Osteoblast (primary cell): ENCODE data around the gene ZNF599. TPM values are rescaled to one million over a fixed set of nuclear protein-coding genes. Genes with fewer than 3 reads are reported as not detected.
A peak's percentile ranks its signal among the peaks of the same experiment; 100 is the strongest.

Experiments
- DNase-seq: peaks from one replicate; pipeline ENCODE4 v3.0.0; 2011; ENCODE audit warnings: low spot score, mixed read lengths; ENCODE audit not compliant: insufficient read length; ENCODE audit errors: missing footprints
- H2AFZ ChIP-seq: 2 replicates; pipeline ENCODE4 v1.6.0; 2011; ENCODE audit warnings: mild to moderate bottlenecking, low read length
- H3K27ac ChIP-seq: 2 replicates; pipeline ENCODE4 v1.5.1; 2011; ENCODE audit warnings: mild to moderate bottlenecking, low read depth, low read length, moderate library complexity
- H3K27me3 ChIP-seq: 2 replicates; pipeline ENCODE4 v1.6.0; 2012; ENCODE audit warnings: mild to moderate bottlenecking, control low read depth, inconsistent platforms, low read length, moderate library complexity; ENCODE audit not compliant: insufficient read depth
- H3K36me3 ChIP-seq: 2 replicates; pipeline ENCODE4 v1.5.1; 2011; ENCODE audit warnings: mild to moderate bottlenecking, low read length, control low read depth, moderate library complexity; ENCODE audit not compliant: insufficient read depth
- H3K4me1 ChIP-seq: 2 replicates; pipeline ENCODE4 v1.5.1; 2011; ENCODE audit warnings: mild to moderate bottlenecking, low read length, control low read depth, moderate library complexity; ENCODE audit not compliant: insufficient read depth
- H3K4me2 ChIP-seq: 2 replicates; pipeline ENCODE4 v1.6.0; 2011; ENCODE audit warnings: mild to moderate bottlenecking, low read length; ENCODE audit not compliant: insufficient read depth
- H3K4me3 ChIP-seq: fragments of 200-600 bp; sonication (generic); 3 replicates; pipeline ENCODE4 v1.5.1; 2012; ENCODE audit warnings: mild to moderate bottlenecking, low read length, inconsistent platforms; ENCODE audit not compliant: insufficient read depth
- H3K79me2 ChIP-seq: 2 replicates; pipeline ENCODE4 v1.6.0; 2012; ENCODE audit warnings: mild to moderate bottlenecking, low read length, control low read depth, inconsistent platforms; ENCODE audit not compliant: insufficient read depth
- H3K9me3 ChIP-seq: 2 replicates; pipeline ENCODE4 v1.5.1; 2011; ENCODE audit warnings: low read depth, low read length, control low read depth
- H4K20me1 ChIP-seq: 2 replicates; pipeline ENCODE4 v1.6.0; 2012; ENCODE audit warnings: mild to moderate bottlenecking, low read length, control low read depth; ENCODE audit not compliant: insufficient read depth
- total RNA-seq: library from RNA; depleted of rRNA; stranded (reverse); fragments of >200 nt; gene quantifications from 2 replicates; pipeline ENCODE4 v1.2.3, GENCODE V29; 2012
- TF ChIP-seq, protein P1 (sequence below): IDR thresholded peaks from 2 replicates; pipeline ENCODE4 v1.5.1; 2011; ENCODE audit warnings: mild to moderate bottlenecking, low read depth, low read length, moderate library complexity; ENCODE audit errors: extremely low read depth

ZNF599 gene
- total RNA-seq, 1 donor = 8.0 TPM

DNA sequence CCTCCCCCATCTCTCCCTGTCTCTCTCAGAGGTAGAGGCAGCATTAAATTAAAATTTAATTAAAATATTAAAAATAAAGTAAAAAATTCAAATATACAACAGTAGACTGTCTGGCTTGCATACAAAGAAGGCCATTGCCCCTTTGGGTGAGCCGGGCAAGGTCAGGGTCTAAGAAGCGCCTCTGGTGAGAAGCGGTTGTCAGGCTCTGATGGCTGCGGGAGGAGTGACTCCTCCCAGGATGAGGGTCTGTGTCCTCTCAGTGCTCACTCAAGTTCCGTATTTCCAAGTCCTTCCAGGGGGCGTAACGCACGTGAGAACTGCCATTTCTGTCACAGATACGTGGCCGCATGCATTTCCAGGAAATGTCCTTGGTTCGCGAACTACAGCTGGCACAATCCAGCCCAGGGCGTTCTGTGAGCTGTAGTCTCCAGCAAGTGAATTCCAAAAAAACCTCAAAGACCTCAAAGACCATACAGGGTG, 39.7 kb downstream of the ZNF599 start:
- peak overlapping the region; percentile 96 for H3K27ac ChIP-seq
- peaks cover 7% of the 10 kb centered on the region for H3K79me2 ChIP-seq
- H3K36me3 ChIP-seq = peaks cover 21% of the 10 kb centered on the region
- peak overlapping the region; percentile 93 for H3K4me3 ChIP-seq
- peak overlapping the region; percentile 97 for H2AFZ ChIP-seq
- H4K20me1 ChIP-seq = no peaks in the 10 kb centered on the region
- peak overlapping the region; percentile 97 for H3K4me2 ChIP-seq
- TF ChIP-seq, protein P1, sequence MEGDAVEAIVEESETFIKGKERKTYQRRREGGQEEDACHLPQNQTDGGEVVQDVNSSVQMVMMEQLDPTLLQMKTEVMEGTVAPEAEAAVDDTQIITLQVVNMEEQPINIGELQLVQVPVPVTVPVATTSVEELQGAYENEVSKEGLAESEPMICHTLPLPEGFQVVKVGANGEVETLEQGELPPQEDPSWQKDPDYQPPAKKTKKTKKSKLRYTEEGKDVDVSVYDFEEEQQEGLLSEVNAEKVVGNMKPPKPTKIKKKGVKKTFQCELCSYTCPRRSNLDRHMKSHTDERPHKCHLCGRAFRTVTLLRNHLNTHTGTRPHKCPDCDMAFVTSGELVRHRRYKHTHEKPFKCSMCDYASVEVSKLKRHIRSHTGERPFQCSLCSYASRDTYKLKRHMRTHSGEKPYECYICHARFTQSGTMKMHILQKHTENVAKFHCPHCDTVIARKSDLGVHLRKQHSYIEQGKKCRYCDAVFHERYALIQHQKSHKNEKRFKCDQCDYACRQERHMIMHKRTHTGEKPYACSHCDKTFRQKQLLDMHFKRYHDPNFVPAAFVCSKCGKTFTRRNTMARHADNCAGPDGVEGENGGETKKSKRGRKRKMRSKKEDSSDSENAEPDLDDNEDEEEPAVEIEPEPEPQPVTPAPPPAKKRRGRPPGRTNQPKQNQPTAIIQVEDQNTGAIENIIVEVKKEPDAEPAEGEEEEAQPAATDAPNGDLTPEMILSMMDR = no peak
- H3K4me1 ChIP-seq = peaks cover 13% of the 10 kb centered on the region
- no peaks in the 10 kb centered on the region for H3K9me3 ChIP-seq
- no peaks in the 10 kb centered on the region for H3K27me3 ChIP-seq
- peak; percentile 86 for DNase-seq

DNA sequence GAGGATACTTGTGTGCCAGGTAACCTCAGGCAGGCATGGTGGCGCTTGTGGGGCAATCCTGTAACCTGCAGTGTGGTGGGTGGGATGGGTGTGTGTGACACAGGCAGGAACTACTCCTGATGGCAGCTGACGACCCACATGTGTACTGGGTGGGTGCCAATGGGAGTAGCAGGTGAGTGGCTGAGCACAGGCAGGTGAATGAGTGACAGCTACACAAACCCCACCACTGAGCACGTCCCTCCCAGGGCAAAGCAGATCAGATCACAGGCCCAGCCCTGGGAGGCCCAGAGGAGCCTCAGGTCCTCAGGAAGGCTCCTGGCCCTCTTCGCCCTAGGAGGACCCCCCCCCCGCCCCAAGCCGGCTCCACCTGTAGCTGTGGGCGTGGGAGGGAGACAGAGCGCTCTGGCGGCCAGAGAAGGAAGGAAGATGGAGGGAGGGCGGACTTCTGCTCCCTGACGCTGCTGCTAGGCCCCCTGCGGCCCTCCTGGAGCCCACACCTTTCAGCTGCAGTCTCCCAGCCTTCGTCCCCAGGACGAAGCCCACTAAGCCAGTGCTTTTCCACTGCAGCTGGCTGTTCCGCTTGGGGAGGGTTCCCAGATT, 40.3 kb downstream of the ZNF599 start:
- H3K4me1 ChIP-seq = peaks cover 13% of the 10 kb centered on the region
- no peaks in the 10 kb centered on the region for H3K27me3 ChIP-seq
- TF ChIP-seq, protein P1 = no peak
- H3K4me3 ChIP-seq = peak overlapping the region; percentile 93
- no peaks in the 10 kb centered on the region for H4K20me1 ChIP-seq
- H3K9me3 ChIP-seq = no peaks in the 10 kb centered on the region
- H3K79me2 ChIP-seq = peaks cover 7% of the 10 kb centered on the region
- H3K36me3 ChIP-seq = peaks cover 15% of the 10 kb centered on the region
- peak overlapping the region; percentile 96 for H3K27ac ChIP-seq
- DNase-seq = peak; percentile 48
- peak overlapping the region; percentile 97 for H3K4me2 ChIP-seq
- H2AFZ ChIP-seq = no peak overlapping the region

DNA sequence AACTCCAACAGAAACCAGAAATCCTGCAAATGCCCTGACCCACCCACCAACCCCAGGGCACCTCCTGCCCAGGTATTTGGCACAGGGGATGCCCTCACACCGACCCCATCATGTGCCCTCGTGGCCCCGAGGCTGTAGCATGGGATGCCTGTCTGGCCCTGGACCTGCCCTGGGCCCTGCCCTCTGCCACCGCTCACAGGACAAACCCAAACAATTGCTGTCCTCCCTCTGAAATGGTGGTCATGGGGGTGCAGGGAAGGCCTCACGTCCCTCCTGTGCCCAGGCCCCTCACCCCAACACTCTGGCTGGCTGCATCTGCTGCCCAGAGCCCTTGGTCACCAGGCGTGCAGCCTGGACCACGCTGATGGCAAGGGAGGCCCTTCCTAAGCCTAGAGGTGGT, 41.1 kb downstream of the ZNF599 start:
- no peaks in the 10 kb centered on the region for H4K20me1 ChIP-seq
- no peaks in the 10 kb centered on the region for H3K27me3 ChIP-seq
- H3K9me3 ChIP-seq = no peaks in the 10 kb centered on the region
- peaks cover 7% of the 10 kb centered on the region for H3K79me2 ChIP-seq
- no peak overlapping the region for H3K27ac ChIP-seq
- H2AFZ ChIP-seq = no peak overlapping the region
- H3K4me3 ChIP-seq = no peak overlapping the region
- TF ChIP-seq, protein P1 = no peak
- peaks cover 10% of the 10 kb centered on the region for H3K36me3 ChIP-seq
- H3K4me2 ChIP-seq = no peak overlapping the region
- H3K4me1 ChIP-seq = peaks cover 13% of the 10 kb centered on the region
- DNase-seq = no peak

DNA sequence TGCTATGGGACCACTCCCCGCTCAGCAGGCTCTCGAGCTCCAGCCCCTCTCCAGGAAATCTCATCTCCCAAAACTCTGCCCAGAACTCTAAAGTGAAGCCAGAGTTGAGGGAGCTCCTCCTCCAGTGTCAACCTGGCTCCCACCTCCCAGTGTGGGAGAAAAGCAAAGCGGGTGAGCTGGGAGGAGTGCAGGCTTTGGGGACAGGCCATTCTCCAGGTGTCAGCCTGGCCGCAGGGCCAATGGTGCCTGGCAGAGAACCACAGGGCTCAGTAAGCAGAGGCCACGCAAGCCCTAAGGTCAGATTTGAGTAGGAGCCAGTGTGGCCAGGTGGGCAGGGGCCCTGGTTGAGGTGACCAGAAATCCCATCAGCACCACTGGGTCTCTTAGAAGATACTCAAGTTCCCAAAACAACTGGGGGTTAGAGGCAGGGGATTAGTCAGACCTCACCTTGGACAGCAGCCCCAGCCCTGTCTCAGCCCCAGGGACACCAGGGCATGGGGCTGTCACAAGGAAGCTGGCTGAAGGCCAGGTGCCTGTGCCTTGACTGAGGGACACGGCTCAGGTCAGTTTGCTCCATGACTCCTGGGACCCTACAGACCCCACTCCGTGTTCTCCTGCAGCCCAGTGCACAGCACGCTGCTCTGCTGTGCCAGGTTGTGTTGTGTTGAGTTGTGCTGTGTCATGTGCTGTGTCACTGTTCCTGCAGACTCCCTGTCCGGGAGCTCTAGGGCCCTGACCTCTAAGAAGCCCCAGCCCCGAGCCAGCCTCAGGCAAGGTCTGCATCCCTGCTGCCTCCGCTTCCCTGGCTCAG, 41.8 kb downstream of the ZNF599 start:
- Histone ChIP-seq H3K9me3 (no peaks in the 10 kb centered on the region), H3K79me2 (peaks cover 7% of the 10 kb centered on the region), H3K27me3 (no peaks in the 10 kb centered on the region), H3K36me3 (peaks cover 6% of the 10 kb centered on the region), H3K4me3 (no peak overlapping the region), H3K4me2 (no peak overlapping the region), H3K27ac (no peak overlapping the region), H2AFZ (no peak overlapping the region), H3K4me1 (peaks cover 13% of the 10 kb centered on the region), H4K20me1 (no peaks in the 10 kb centered on the region)
- TF ChIP-seq, protein P1 = no peak
- DNase-seq = peak; percentile 68
